Skin of body (tissue), 2 donors: Measurements from ENCODE around the gene UST. TPM values are rescaled to one million over a fixed set of nuclear protein-coding genes. Genes with fewer than 3 reads are reported as not detected.

ENCODE experiments used
- DNase-seq: peaks from one replicate; lab custom pipeline; 2025; lab: John Stamatoyannopoulos, UW
- total RNA-seq: library from RNA; depleted of rRNA; stranded (reverse); fragments of >200 nt; gene quantifications from one replicate; pipeline ENCODE4 v1.2.3, GENCODE V29; 2014

The UST gene
- total RNA-seq, 1 donor from 2014 or later = 25.0 TPM

GRCh38 chr6:148803979-148804378 is 57.1 kb downstream of the UST start:
- no peak for DNase-seq

- DNase-seq = no peak
These were observed 58.9 kb downstream of the UST start for GRCh38 chr6:148805777-148806176.

DNA sequence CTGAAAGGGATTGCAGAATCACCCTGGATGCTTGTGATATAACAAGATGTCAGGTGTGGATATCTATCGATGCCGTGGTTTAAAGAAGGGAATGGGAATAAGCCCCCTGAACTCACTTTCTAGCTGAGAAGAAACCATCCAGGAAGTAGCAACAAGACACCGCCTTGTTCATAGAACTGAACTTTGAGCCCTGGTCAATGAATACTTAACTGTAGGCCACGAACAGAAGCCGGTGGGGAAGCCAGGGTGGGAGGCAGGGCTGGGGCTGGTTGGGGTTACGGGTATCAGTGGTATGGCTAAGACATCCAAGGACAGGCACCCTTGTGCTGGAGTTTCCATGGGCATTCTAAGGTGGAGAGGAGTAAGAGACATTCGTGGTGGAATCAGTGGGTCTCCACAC is 61.0 kb downstream of the UST start:
- DNase-seq = no peak

- DNase-seq = no peak
These were observed 62.0 kb downstream of the UST start for GRCh38 chr6:148808786-148809304.

GRCh38 chr6:148811459-148811858 is 64.6 kb downstream of the UST start:
- peak; percentile 7 for DNase-seq

DNA sequence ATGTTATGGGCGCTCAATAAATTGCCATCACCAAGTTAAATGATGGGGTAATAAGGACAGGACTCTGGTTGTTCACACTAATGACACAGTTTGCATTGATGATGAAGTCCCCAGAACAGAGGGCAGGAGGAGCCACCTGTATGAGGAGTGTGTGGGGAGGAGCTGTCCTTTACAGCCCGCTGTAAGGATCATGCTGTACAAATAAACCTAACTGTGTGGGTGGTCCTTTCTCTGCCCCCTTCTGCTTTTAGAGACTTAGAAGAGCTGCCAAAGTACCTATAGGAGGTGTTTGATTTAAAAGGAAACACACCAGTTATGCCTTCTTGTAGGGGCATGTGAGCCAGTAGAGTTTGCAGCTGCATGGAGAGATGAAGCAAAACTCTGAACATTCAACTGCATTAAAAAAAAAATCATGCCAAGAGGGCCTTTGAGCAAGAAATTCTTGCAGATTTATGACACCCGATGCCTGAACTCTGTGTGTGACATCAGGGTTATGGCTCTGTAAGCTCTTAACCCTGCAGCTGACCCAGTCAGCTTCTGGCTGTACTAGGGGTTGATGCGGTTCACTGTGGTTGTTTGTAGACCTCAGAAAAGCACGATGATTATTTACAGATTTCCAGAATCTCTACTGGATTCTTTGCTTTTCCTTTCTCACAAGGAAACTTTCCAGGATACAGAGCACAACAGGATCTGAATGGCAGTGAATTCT is 67.4 kb downstream of the UST start:
- no peak for DNase-seq

- DNase-seq = no peak
These were observed 68.0 kb downstream of the UST start for GRCh38 chr6:148814869-148815268.

- DNase-seq = no peak
These were observed 69.3 kb downstream of the UST start for GRCh38 chr6:148816117-148816516.

DNA sequence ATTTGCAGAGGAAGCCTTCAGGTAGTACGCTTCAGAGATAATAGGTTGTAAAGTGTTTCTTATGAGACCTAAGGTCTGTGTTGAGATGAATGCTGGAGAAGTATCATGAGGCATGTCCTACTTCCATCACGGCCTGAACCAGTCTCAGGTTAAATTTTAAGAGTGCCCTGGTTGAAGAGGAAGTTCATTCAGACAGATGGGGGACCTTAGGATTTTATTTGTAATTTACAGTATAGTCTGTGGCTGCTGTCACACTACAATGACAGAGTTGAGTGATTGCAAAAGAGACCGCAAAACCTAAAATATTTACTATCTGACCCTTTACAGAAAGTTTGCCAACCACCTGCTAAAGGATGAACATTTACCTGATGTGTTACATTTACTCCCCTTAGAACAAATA is 70.9 kb downstream of the UST start:
- no peak for DNase-seq

DNA sequence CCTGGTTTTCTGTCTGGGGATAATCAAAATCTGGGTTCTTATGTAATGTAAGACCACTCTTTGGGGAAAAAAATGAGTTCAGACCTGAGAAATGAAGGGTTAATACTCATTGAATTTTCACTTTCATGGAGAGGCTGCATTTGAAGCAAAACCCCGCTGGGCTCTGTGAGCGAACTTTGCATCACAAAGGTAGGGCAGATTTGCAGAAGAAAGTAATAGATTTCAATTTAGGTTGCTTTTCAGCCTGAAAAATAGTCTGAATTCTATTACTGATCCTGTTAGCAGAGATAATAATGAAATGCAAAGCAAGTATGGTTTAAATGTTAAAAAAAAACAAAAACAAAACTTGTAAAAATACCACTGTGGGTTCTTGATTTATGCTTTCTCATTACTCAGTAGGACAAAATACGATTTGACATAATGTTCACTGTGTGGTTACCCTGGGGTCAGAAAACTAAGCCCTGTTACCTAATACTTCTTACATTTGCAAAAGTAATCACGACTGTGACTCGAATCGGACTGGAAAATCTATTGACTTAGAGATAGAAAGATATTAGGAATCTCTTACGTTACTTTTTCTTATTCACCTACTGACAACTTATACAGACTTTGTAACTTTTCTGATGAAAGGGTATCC is 72.2 kb downstream of the UST start:
- no peak for DNase-seq

GRCh38 chr6:148819852-148820251 is 73.0 kb downstream of the UST start:
- no peak for DNase-seq

- no peak for DNase-seq
These were observed 76.0 kb downstream of the UST start for GRCh38 chr6:148822819-148823218.

GRCh38 chr6:148824291-148824690 is 77.5 kb downstream of the UST start:
- DNase-seq = no peak

GRCh38 chr6:148824960-148825359 is 78.1 kb downstream of the UST start:
- DNase-seq = no peak

DNA sequence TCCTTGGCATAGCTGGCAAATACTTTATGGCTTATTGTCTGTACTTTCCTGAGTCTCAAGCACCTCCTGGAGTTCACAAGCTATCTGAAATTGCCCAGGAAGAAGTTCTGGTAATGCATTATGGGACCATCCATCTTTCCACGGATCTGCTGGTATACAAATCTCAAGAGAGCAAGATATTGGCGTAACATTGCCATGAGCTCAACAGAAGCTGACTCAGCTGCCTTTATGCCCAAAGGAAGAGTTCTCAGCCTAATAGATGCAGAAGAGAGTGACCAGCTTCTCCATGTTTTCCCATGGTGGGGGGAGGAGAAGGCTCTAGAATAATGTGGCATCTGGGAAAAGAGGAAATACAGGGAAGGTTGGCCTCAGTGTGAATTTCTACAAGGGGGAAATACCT is 78.7 kb downstream of the UST start:
- DNase-seq = no peak

DNA sequence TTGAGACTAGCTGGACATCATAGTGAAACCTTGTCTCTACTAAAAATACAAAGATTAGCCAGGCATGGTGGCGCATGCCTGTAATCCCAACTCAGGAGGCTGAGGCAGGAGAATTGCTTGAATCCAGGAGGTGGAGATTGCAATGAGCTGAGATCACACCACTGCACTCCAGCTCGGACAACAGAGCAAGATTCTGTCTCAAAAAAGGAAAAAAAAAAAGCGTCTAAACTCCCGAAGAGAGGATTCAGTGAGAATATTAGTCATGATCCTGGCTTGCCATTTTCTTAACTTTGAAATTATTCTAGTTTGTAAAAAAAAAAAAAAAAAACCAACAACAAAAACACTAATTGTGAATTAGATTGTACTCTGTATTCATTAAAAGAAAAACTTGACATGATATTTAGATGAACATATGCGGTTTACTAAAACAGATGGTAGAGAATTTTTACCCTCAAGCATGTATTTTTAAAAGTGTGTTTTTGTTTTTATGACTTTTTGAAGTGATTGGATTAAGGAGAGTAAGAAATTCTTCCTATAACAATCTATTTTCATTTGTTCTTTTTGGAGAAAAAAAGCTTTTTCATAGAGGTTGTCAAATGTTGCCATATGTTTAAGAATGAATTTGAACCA is 80.7 kb downstream of the UST start:
- DNase-seq = no peak

GRCh38 chr6:148828047-148828446 is 81.2 kb downstream of the UST start:
- DNase-seq = no peak

DNA sequence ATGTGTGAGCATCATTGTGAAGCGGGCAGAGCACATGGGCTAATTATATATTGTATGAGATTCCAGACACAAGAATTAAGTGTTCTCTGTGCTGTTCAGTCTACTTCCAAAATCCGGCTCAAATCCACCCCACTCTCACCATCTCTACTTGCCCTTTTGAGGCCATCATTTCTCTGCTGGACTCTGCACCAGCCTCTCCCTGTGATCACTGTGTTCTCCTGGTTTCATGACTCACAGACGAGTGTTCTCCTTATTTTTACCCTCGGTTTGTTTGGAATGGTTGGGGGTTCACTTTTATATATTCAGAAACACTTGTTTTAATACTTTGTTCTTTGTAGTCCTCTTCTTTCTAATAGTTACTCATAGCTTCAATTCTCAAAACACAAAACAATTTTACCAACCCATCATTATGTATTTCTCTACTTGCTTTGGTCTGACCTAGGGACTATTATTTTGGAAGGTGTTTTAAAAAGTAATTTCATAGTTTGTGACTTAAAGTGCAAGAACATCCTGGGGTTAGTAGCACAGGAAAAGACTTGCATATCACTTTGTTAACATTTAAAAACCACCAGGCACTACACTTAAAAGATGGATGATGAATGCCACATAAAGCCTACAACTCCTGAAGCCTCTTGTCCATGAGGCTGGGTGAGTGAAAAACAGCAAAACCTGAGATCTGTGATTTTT is 82.7 kb downstream of the UST start:
- DNase-seq = no peak

- DNase-seq = no peak
These were observed 83.8 kb downstream of the UST start for GRCh38 chr6:148830614-148831013.

GRCh38 chr6:148831064-148831463 is 84.2 kb downstream of the UST start:
- no peak for DNase-seq

- no peak for DNase-seq
These were observed 84.7 kb downstream of the UST start for GRCh38 chr6:148831531-148831930.

DNA sequence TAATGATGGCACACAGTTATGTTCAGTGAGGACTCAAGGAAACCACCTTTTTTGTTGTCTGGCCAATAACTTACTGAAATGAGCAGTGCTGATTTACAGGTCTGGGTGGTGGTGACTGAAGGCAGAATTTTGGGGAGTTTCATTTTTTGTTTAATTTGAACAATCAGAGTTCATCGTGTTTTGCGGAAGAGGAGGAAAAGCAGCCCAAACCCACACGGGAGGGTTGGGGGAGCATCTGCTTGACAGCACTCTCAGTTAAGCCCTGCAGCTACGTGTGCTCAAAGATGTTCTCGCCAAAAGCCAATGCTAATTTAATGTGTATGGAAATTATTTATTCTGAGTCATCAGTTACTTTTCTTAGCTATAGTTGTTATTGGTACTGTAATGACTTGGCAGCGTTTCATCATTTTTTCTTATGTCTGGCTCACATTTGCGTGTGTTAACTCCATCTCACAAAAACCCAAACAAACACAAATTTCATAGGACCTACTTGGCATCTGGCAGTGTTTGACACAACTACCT is 89.2 kb downstream of the UST start:
- DNase-seq = peak; percentile 96
